ENCODE results near the gene CCL5. TPM values are rescaled to one million over a fixed set of nuclear protein-coding genes. Genes with fewer than 3 reads are reported as not detected.

The CCL5 gene
- total RNA-seq, 1 experiment from 2014 or later, result 0.34 TPM

- ChIA-PET CTCF (interaction anchor here (0.7 to 1.5 kb wide), 5 partner anchors 12 to 299 kb away, joined by 3 to 5 read pairs (median 5); partner anchors contain the start of gene TAF15), POLR2A (no interaction called here), RAD21 (ENCODE audit: low non-redundant PET in 1 of 2, low total read pairs in 2 of 2, uncharacterized antibody in 2 of 2, unreplicated experiment in 2 of 2) (no interaction called here)
- intact Hi-C loops (cut with micrococcal nuclease), result loop anchor here (10.0 kb wide), 1 partner anchor 305 kb away; no protein-coding TSS in a partner anchor
- Histone ChIP-seq H3K4me2 (ENCODE audit: low read length) (no peak overlapping the region), H2AFZ (ENCODE audit: low read depth, low read length, poor library complexity, severe bottlenecking) (no peak overlapping the region), H3K27me3 (ENCODE audit: insufficient read depth, low read length) (no peaks in the 10 kb centered on the region), H3K4me1 (ENCODE audit: control insufficient read depth in 1 of 2, insufficient read depth in 2 of 2, low read length in 2 of 2) (no peaks in the 10 kb centered on the region), H3K36me3 (ENCODE audit: control insufficient read depth in 1 of 2, insufficient read depth in 2 of 2, low read length in 2 of 2) (peaks cover 42 to 45% of the 10 kb centered on the region in 2 experiments), H3K79me2 (ENCODE audit: insufficient read depth, low read length) (peaks cover 24% of the 10 kb centered on the region), H3K9me3 (ENCODE audit: control insufficient read depth in 1 of 2, insufficient read depth in 1 of 2, low read depth in 1 of 2, low read length in 2 of 2) (no peaks in the 10 kb centered on the region), H3K27ac (ENCODE audit: low read depth, low read length) (no peak overlapping the region), H3K9ac (ENCODE audit: low read length) (no peak overlapping the region), H3K9me2 (ENCODE audit: insufficient read depth) (no peaks in the 10 kb centered on the region), H3K4me3 (replicated peaks in 1 of 2; ENCODE audit: low read depth in 1 of 2, low read length in 2 of 2) (no peak overlapping the region), H4K20me1 (ENCODE audit: insufficient read depth) (peaks cover 19% of the 10 kb centered on the region; the same call in 1 of the 2 replicates)
- BruUV-seq (replicated peaks), result TSS peak; percentile 22
- DNase-seq (ENCODE audit: low read depth, low spot score) (peak; percentile 33), ATAC-seq (peak; percentile 86)
- TF ChIP-seq SIN3A (IDR thresholded peaks at IDR 0.05; ENCODE audit: low read depth), result peak; percentile 18; the same call in 1 of the 2 replicates
- TF ChIP-seq CTCF (IDR thresholded peaks at IDR 0.05 in 2 of 3, conservative IDR thresholded peaks at IDR 0.05 in 1 of 3; ENCODE audit: borderline replicate concordance in 1 of 3, insufficient read depth in 1 of 3, low read depth in 2 of 3, low read length in 2 of 3), result peak; percentile 41 to 91 (median 81); a peak in 5 of 6 replicates
- TF ChIP-seq RAD21 (IDR thresholded peaks at IDR 0.05; ENCODE audit: low read depth), result peak; percentile 49
- TF ChIP-seq CEBPB (IDR thresholded peaks at IDR 0.05; ENCODE audit: low read depth), result no peak
Observed at GRCh38 chr17:35849469-35850348, 30.5 kb downstream of the CCL5 start.

Measured in HCT116 (cell line).